HCT116 (cell line): ENCODE data around the gene HTRA2. TPM values are rescaled to one million over a fixed set of nuclear protein-coding genes. Genes with fewer than 3 reads are reported as not detected.

Experiments used
- ATAC-seq: fragments of 200-7000 bp; cut with Tn5 transposase; 2 replicates; pipeline ENCODE4 v1.9.1; 2020; ENCODE audit warnings: mild to moderate bottlenecking, moderate library complexity
- BruUV-seq: library from RNA; stranded (reverse); fragments of 400-500 nt; replicated peaks from 2 replicates; lab custom pipeline; 2021; lab: Mats Ljungman, UMichigan
- CTCF ChIA-PET: fragments of 300-600 bp; sonication (Branson Sonifier 250); formaldehyde crosslinking; loops from one replicate; lab custom pipeline; 2021; ENCODE audit warnings: antibody characterized with exemption; lab: Charles Lee
- POLR2A ChIA-PET: fragments of 300-600, 350-600 bp; sonication (Branson Sonifier 250); formaldehyde crosslinking; loops from one replicate; lab custom pipeline; 2021; ENCODE audit warnings: antibody characterized with exemption; lab: Charles Lee
- RAD21 ChIA-PET, 2 experiments: fragments of 300-600 bp; sonication (Branson Sonifier 250); formaldehyde crosslinking; loops; one replicate each; lab custom pipeline; 2023; ENCODE audit warnings: low total read pairs in 2 of 2; ENCODE audit not compliant: uncharacterized antibody in 2 of 2, unreplicated experiment in 2 of 2, low non-redundant PET in 1 of 2; lab: Charles Lee
- DNase-seq: peaks from one replicate; pipeline ENCODE4 v3.0.0-alpha.2; 2010; ENCODE audit warnings: low read depth, low spot score
- H2AFZ ChIP-seq: fragments of 200-600 bp; shearing (Covaris generic), sonication (generic); 2 replicates; pipeline ENCODE4 v1.6.1; 2017; ENCODE audit warnings: low read depth, mixed run types, mixed read lengths, antibody characterized with exemption, low read length; ENCODE audit not compliant: poor library complexity, severe bottlenecking
- H3K27ac ChIP-seq: 2 replicates; pipeline ENCODE4 v1.5.1; 2012; ENCODE audit warnings: low read depth, low read length
- H3K27me3 ChIP-seq: fragments of 200-600 bp; sonication (generic); 2 replicates; pipeline ENCODE4 v1.6.1; 2016; ENCODE audit warnings: mixed run types, low read length, mixed read lengths; ENCODE audit not compliant: insufficient read depth
- H3K36me3 ChIP-seq, 2 experiments: fragments of 200-500 bp in 1 of 2; fragments of 200-600 bp in 1 of 2; sonication (Bioruptor generic) in 1 of 2; sonication (generic) in 1 of 2; 2 replicates each; pipeline versions ENCODE4 v1.5.1 to v1.6.1; 2014 to 2016; ENCODE audit warnings: low read length in 2 of 2, inconsistent platforms in 1 of 2, mixed read lengths in 1 of 2, mixed run types in 1 of 2; ENCODE audit not compliant: insufficient read depth in 2 of 2, control insufficient read depth in 1 of 2
- H3K4me1 ChIP-seq, 2 experiments: fragments of 200-600 bp in 1 of 2; sonication (generic) in 1 of 2; 2 replicates each; pipeline versions ENCODE4 v1.5.1 to v1.6.1; 2012 to 2017; ENCODE audit warnings: low read length in 2 of 2, inconsistent platforms in 1 of 2, mild to moderate bottlenecking in 1 of 2, mixed read lengths in 1 of 2, mixed run types in 1 of 2, moderate library complexity in 1 of 2; ENCODE audit not compliant: insufficient read depth in 2 of 2, control insufficient read depth in 1 of 2
- H3K4me2 ChIP-seq: fragments of 200-600 bp; sonication (generic); 2 replicates; pipeline ENCODE4 v1.6.1; 2017; ENCODE audit warnings: mixed run types, low read length, mixed read lengths
- H3K4me3 ChIP-seq, 2 experiments: fragments of 200-600 bp in 1 of 2; sonication (generic) in 1 of 2; replicated peaks in 1 of 2; 2 replicates each; pipeline ENCODE4 v1.5.1; 2011 to 2016; ENCODE audit warnings: low read length in 2 of 2, control low read depth in 1 of 2, low read depth in 1 of 2, mild to moderate bottlenecking in 1 of 2, mixed read lengths in 1 of 2, mixed run types in 1 of 2
- H3K79me2 ChIP-seq: fragments of 200-600 bp; sonication (generic); 2 replicates; pipeline ENCODE4 v1.6.1; 2017; ENCODE audit warnings: mild to moderate bottlenecking, mixed run types, low read length, moderate library complexity, mixed read lengths; ENCODE audit not compliant: insufficient read depth
- H3K9ac ChIP-seq: fragments of 200-600 bp; sonication (generic); 2 replicates; pipeline ENCODE4 v1.6.1; 2016; ENCODE audit warnings: low read length, mixed read lengths
- H3K9me2 ChIP-seq: fragments of 200-600 bp; sonication (generic), shearing (Covaris generic); 2 replicates; pipeline ENCODE4 v1.6.1; 2017; ENCODE audit warnings: mixed run types, mild to moderate bottlenecking, moderate library complexity; ENCODE audit not compliant: insufficient read depth
- H3K9me3 ChIP-seq, 2 experiments: fragments of 200-500 bp in 1 of 2; fragments of 200-600 bp in 1 of 2; sonication (Bioruptor generic) in 1 of 2; sonication (generic) in 1 of 2; 2 replicates each; pipeline ENCODE4 v1.6.1; 2014 to 2017; ENCODE audit warnings: low read length in 2 of 2, mixed read lengths in 2 of 2, inconsistent platforms in 1 of 2, low read depth in 1 of 2, mild to moderate bottlenecking in 1 of 2, mixed run types in 1 of 2, moderate library complexity in 1 of 2; ENCODE audit not compliant: control insufficient read depth in 1 of 2, insufficient read depth in 1 of 2
- H4K20me1 ChIP-seq: fragments of 200-600 bp; sonication (generic), shearing (Covaris generic); 2 replicates; pipeline ENCODE4 v1.6.1; 2017; ENCODE audit warnings: mixed run types, mild to moderate bottlenecking, moderate library complexity; ENCODE audit not compliant: insufficient read depth
- CEBPB ChIP-seq: IDR thresholded peaks from 2 replicates; pipeline ENCODE4 v1.6.1; 2012; ENCODE audit warnings: low read depth
- ELF1 ChIP-seq: IDR thresholded peaks from 2 replicates; pipeline ENCODE4 v1.6.1; 2012; ENCODE audit warnings: low read depth, borderline replicate concordance
- JUND ChIP-seq: IDR thresholded peaks from 2 replicates; pipeline ENCODE4 v1.6.1; 2012
- POLR2AphosphoS5 ChIP-seq: IDR thresholded peaks from 2 replicates; pipeline ENCODE4 v1.6.1; 2011; ENCODE audit warnings: mild to moderate bottlenecking, low read depth, low read length, moderate library complexity
- RAD21 ChIP-seq: IDR thresholded peaks from 2 replicates; pipeline ENCODE4 v1.6.1; 2012; ENCODE audit warnings: low read depth, mild to moderate bottlenecking
- SIN3A ChIP-seq: IDR thresholded peaks from 2 replicates; pipeline ENCODE4 v1.6.1; 2012; ENCODE audit warnings: low read depth
- SP1 ChIP-seq: IDR thresholded peaks from 2 replicates; pipeline ENCODE4 v1.6.1; 2012; ENCODE audit warnings: low read depth
- SRF ChIP-seq: IDR thresholded peaks from 2 replicates; pipeline ENCODE4 v1.6.1; 2012; ENCODE audit warnings: low read depth
- TCF7L2 ChIP-seq: IDR thresholded peaks from 2 replicates; pipeline ENCODE4 v1.7.0; 2011; ENCODE audit warnings: borderline replicate concordance, inconsistent platforms; ENCODE audit not compliant: insufficient read depth, insufficient read length; ENCODE audit errors: extremely low read depth
- YY1 ChIP-seq: IDR thresholded peaks from 2 replicates; pipeline ENCODE4 v1.6.1; 2011; ENCODE audit warnings: low read length, low read depth, moderate library complexity, mild to moderate bottlenecking; ENCODE audit not compliant: insufficient replicate concordance; ENCODE audit errors: extremely low read depth
- ZFX ChIP-seq: fragments of 450-650 bp; IDR thresholded peaks from 2 replicates; pipeline ENCODE4 v1.6.1; 2017
- ZNF274 ChIP-seq: fragments of 200-500 bp; sonication (Bioruptor generic); IDR thresholded peaks from 2 replicates; pipeline ENCODE4 v1.6.1; 2014; ENCODE audit warnings: mild to moderate bottlenecking, low read depth, low read length, inconsistent platforms
- intact Hi-C: fragments of 100-400 bp; cut with micrococcal nuclease; formaldehyde crosslinking; loops from 2 replicates; pipeline ENCODE4 v1.10.0; 2022
- total RNA-seq: library from RNA; stranded (reverse); gene quantifications from one replicate; pipeline ENCODE4 v1.2.1, GENCODE V29; 2021; ENCODE audit not compliant: unreplicated experiment
- TF ChIP-seq, protein P1 (sequence below), 3 experiments: fragments of 200-600 bp in 1 of 3; sonication (generic) in 1 of 3; IDR thresholded peaks in 2 of 3; conservative IDR thresholded peaks in 1 of 3; 2 replicates each; pipeline ENCODE4 v1.5.1; 2012 to 2017; ENCODE audit warnings: low read depth in 2 of 3, low read length in 2 of 3, antibody characterized with exemption in 1 of 3, borderline replicate concordance in 1 of 3, control low read depth in 1 of 3, mild to moderate bottlenecking in 1 of 3, mixed read lengths in 1 of 3, mixed run types in 1 of 3, moderate library complexity in 1 of 3; ENCODE audit not compliant: insufficient read depth in 1 of 3
- TF ChIP-seq, protein P2 (sequence below): IDR thresholded peaks from 2 replicates; pipeline ENCODE4 v1.6.1; 2012
- TF ChIP-seq, protein P3 (sequence below): IDR thresholded peaks from 2 replicates; pipeline ENCODE4 v1.6.1; 2012

The HTRA2 gene
- total RNA-seq, 1 experiment from 2014 or later = 36.2 TPM

DNA sequence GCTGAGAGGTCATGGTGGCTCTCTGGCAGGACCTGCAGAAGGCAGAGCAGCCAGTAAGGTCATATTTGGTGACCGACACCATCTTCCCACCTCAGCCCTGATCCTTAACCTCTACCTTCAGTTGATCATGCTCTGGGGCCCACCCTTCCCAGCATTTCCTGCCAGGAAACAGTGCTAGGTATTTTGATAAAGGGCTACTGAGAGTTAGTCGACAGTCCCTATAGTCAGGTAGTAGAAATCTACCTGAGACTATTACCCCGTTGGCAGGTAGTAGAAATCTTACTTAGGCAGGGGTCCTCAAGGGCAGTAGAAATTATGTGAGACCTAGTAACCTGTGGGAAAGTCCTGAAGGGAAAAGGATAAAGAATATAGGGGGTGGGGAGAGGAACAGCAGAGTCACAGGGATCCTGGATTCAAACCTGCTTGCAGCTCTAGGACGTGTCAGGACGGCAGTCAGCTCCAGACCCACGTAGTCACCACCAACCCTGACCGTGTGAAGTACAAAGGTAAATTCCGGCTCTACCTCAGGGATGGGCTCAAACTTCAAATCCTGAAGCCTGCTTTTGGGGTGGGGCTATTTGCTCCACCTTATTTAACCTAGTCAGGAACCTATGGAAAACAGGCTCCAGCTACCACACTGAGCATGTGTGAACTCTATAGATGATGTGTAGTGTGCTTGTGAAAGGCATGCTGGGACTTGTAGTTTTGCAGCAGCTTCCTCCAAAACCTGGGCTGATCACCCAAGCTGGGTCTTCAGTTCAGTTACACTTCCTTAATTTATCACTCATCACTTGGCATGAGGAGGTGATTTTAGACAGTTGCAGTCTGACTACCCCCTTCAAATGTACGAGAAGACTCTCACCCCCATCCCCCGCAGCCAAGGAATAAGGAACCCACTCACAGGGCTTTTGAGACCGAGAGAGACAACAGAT is 3.8 kb upstream of the HTRA2 start, which contains the start of gene DQX1:
Gene DQX1 (minus strand): TSS at position 515 of the 932 bp plus-strand sequence. CDS start 502 bp downstream, at position 13.
- CTCF ChIA-PET = interaction anchor here (0.6 kb wide), 1 partner anchor 55 kb away, joined by 4 read pairs; no protein-coding TSS in a partner anchor
- POLR2A ChIA-PET = interaction anchor here (1.0 kb wide), 1 partner anchor 19 kb away, joined by 3 read pairs; the partner anchor contains the start of gene PCGF1

DNA sequence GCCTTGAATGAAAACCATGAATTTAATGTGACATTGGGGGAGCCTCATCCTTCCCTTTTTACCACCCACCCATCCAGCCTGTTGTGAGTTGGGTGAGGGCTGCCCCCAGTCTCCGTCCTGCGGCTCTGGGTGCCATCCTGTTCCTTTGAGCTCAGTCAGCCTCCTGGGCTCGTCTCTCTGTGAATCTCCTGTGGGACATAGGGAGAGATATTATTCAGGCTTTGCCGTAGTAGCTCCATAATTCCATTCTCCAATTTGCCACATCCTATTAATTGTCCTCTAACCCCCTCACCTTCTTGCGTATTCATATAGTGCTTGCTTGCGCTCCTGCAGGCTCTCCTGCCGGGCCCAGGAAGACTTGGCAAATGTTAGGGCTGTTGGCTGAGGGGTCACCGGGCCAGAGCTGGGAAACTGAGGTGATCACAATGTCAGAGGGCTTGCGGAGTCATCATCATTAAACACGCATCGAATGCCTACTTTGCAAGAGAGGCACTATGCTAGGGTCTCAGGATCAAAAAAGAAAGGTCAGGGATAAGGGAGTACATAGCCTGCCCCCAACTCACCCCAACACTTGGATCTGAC is 3.0 kb upstream of the HTRA2 start:
- Histone ChIP-seq H3K4me1 (peaks cover 14 to 30% of the 10 kb centered on the region in 2 experiments), H3K4me2 (no peak overlapping the region), H3K9me3 (no peaks in the 10 kb centered on the region), H3K9ac (no peak overlapping the region), H2AFZ (no peak overlapping the region), H3K79me2 (peaks cover 42% of the 10 kb centered on the region), H3K4me3 (no peak overlapping the region), H4K20me1 (no peaks in the 10 kb centered on the region), H3K27me3 (no peaks in the 10 kb centered on the region), H3K9me2 (no peaks in the 10 kb centered on the region), H3K36me3 (peaks cover 18 to 27% of the 10 kb centered on the region in 2 experiments), H3K27ac (no peak overlapping the region)
- no TSS peak for BruUV-seq
- ChIA-PET RAD21 (no interaction called here), POLR2A (interaction anchor here (1.0 kb wide), 1 partner anchor 19 kb away, joined by 3 read pairs; the partner anchor contains the start of gene PCGF1), CTCF (no interaction called here)
- DNase-seq = no peak
- intact Hi-C loops = no loop called here
- TF ChIP-seq ZNF274 (no peak), CEBPB (no peak), SRF (no peak), RAD21 (no peak), YY1 (no peak), SIN3A (no peak), ELF1 (no peak), SP1 (no peak), TCF7L2 (no peak), JUND (no peak), ZFX (no peak)
- TF ChIP-seq, protein P1, sequence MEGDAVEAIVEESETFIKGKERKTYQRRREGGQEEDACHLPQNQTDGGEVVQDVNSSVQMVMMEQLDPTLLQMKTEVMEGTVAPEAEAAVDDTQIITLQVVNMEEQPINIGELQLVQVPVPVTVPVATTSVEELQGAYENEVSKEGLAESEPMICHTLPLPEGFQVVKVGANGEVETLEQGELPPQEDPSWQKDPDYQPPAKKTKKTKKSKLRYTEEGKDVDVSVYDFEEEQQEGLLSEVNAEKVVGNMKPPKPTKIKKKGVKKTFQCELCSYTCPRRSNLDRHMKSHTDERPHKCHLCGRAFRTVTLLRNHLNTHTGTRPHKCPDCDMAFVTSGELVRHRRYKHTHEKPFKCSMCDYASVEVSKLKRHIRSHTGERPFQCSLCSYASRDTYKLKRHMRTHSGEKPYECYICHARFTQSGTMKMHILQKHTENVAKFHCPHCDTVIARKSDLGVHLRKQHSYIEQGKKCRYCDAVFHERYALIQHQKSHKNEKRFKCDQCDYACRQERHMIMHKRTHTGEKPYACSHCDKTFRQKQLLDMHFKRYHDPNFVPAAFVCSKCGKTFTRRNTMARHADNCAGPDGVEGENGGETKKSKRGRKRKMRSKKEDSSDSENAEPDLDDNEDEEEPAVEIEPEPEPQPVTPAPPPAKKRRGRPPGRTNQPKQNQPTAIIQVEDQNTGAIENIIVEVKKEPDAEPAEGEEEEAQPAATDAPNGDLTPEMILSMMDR (IDR thresholded peaks at IDR 0.05 in 2 of 3, conservative IDR thresholded peaks at IDR 0.05 in 1 of 3; ENCODE audit: borderline replicate concordance in 1 of 3, insufficient read depth in 1 of 3, low read depth in 2 of 3, low read length in 2 of 3) = no peak
- TF ChIP-seq, protein P2, sequence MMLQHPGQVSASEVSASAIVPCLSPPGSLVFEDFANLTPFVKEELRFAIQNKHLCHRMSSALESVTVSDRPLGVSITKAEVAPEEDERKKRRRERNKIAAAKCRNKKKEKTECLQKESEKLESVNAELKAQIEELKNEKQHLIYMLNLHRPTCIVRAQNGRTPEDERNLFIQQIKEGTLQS = no peak
- TF ChIP-seq, protein P3, sequence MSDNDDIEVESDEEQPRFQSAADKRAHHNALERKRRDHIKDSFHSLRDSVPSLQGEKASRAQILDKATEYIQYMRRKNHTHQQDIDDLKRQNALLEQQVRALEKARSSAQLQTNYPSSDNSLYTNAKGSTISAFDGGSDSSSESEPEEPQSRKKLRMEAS = no peak
- ATAC-seq = no peak

More for the DNA sequence above, 3.8 kb upstream of the HTRA2 start, which contains the start of gene DQX1:
- DNase-seq = no peak
- H3K9me3 ChIP-seq = no peaks in the 10 kb centered on the region
- H3K36me3 ChIP-seq = peaks cover 18 to 27% of the 10 kb centered on the region in 2 experiments
- no peak within 1 kb of the TSS for H3K4me2 ChIP-seq
- H3K27ac ChIP-seq = no peak within 1 kb of the TSS
- no TSS peak for BruUV-seq
- peaks cover 42% of the 10 kb centered on the region for H3K79me2 ChIP-seq
- ATAC-seq = no peak
- intact Hi-C loops = no loop called here
- no peaks in the 10 kb centered on the region for H4K20me1 ChIP-seq
- H3K27me3 ChIP-seq = no peaks in the 10 kb centered on the region
- no peak within 1 kb of the TSS for H3K9ac ChIP-seq
- TF ChIP-seq SP1 (no peak), POLR2AphosphoS5 (peak; percentile 46)
- RAD21 ChIA-PET = no interaction called here
- H3K4me1 ChIP-seq = peaks cover 12 to 25% of the 10 kb centered on the region in 2 experiments
- no peak within 1 kb of the TSS for H3K4me3 ChIP-seq
- no peaks in the 10 kb centered on the region for H3K9me2 ChIP-seq
- no peak within 1 kb of the TSS for H2AFZ ChIP-seq
